ENCODE measurements around the gene CDH4. TPM values are rescaled to one million over a fixed set of nuclear protein-coding genes. Genes with fewer than 3 reads are reported as not detected.

The CDH4 gene
- total and polyA plus RNA-seq, 2 of the 13 experiments (the other 11 are each of a cell fraction or from before 2014, with no cell fraction given) = not detected

- intact Hi-C loops (cut with micrococcal nuclease; ENCODE audit: unreplicated experiment) = no loop called here
- peaks cover 15% of the 10 kb centered on the region for H3K4me1 ChIP-seq (ENCODE audit: insufficient read depth, low read length)
- H3K79me2 ChIP-seq (ENCODE audit: insufficient read depth, low read length) = no peaks in the 10 kb centered on the region
- ChIA-PET CTCF (ENCODE audit: low intra/inter-chr PET ratio, low total read pairs) (no interaction called here), POLR2A (no interaction called here)
- in situ Hi-C loops (cut with HindIII; ENCODE audit: extremely low pct_ligation_motif_present, low pct_unique_long_range_greater_than_20kb) = no loop called here
- ATAC-seq = no peak
- H3K36me3 ChIP-seq (replicated peaks in 1 of 2; ENCODE audit: control insufficient read depth in 1 of 2, insufficient read depth in 2 of 2, low read length in 2 of 2) = peaks cover 23 to 33% of the 10 kb centered on the region in 2 experiments; a peak in 4 of 5 replicates
- H2AFZ ChIP-seq (ENCODE audit: low read length) = no peak overlapping the region
- H3K9ac ChIP-seq (ENCODE audit: insufficient read depth, low read depth, low read length) = no peak overlapping the region
- BruUV-seq (replicated peaks) = no TSS peak
- no peak overlapping the region for H3K4me3 ChIP-seq (replicated peaks in 1 of 3; ENCODE audit: insufficient read depth in 1 of 3, low read depth in 2 of 3, low read length in 3 of 3)
- no peak for FAIRE-seq
- 94% methylated on average over 14 of the region's 14 CpGs for WGBS (ENCODE audit: low lambda C conversion rate)
- H4K20me1 ChIP-seq (ENCODE audit: insufficient read depth, low read length) = no peaks in the 10 kb centered on the region
- no peak overlapping the region for H3K4me2 ChIP-seq (ENCODE audit: low read depth, low read length)
- no peak overlapping the region for H3K27ac ChIP-seq (ENCODE audit: extremely low read length, insufficient read depth, low read length)
- no peaks in the 10 kb centered on the region; a peak in 1 of 5 replicates for H3K27me3 ChIP-seq (ENCODE audit: control insufficient read depth in 1 of 2, insufficient read depth in 2 of 2, low read length in 2 of 2)
- no peaks in the 10 kb centered on the region for H3K9me3 ChIP-seq (ENCODE audit: low read length)
- no peak for DNase-seq (ENCODE audit: low spot score)
- no peak for TF ChIP-seq GATAD2A (CRISPR knock-in tag; IDR thresholded peaks at IDR 0.05)
- TF ChIP-seq ZNF510 (CRISPR knock-in tag; IDR thresholded peaks at IDR 0.05; ENCODE audit: low read depth) = no peak
- no peak for TF ChIP-seq JARID2 (CRISPR knock-in tag; IDR thresholded peaks at IDR 0.05; ENCODE audit: insufficient replicate concordance)
- no peak for TF ChIP-seq HNRNPUL1 (IDR thresholded peaks at IDR 0.05; ENCODE audit: low read depth, low read length)
- TF ChIP-seq ZNF138 (CRISPR knock-in tag; IDR thresholded peaks at IDR 0.05; ENCODE audit: low read depth) = no peak
- TF ChIP-seq, protein P1, sequence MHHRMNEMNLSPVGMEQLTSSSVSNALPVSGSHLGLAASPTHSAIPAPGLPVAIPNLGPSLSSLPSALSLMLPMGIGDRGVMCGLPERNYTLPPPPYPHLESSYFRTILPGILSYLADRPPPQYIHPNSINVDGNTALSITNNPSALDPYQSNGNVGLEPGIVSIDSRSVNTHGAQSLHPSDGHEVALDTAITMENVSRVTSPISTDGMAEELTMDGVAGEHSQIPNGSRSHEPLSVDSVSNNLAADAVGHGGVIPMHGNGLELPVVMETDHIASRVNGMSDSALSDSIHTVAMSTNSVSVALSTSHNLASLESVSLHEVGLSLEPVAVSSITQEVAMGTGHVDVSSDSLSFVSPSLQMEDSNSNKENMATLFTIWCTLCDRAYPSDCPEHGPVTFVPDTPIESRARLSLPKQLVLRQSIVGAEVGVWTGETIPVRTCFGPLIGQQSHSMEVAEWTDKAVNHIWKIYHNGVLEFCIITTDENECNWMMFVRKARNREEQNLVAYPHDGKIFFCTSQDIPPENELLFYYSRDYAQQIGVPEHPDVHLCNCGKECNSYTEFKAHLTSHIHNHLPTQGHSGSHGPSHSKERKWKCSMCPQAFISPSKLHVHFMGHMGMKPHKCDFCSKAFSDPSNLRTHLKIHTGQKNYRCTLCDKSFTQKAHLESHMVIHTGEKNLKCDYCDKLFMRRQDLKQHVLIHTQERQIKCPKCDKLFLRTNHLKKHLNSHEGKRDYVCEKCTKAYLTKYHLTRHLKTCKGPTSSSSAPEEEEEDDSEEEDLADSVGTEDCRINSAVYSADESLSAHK (CRISPR knock-in tag; IDR thresholded peaks at IDR 0.05; ENCODE audit: borderline replicate concordance) = no peak
- TF ChIP-seq, protein P2, sequence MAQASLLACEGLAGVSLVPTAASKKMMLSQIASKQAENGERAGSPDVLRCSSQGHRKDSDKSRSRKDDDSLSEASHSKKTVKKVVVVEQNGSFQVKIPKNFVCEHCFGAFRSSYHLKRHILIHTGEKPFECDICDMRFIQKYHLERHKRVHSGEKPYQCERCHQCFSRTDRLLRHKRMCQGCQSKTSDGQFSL (CRISPR knock-in tag; IDR thresholded peaks at IDR 0.05) = no peak
- no peak for TF ChIP-seq ZBTB38 (CRISPR knock-in tag; IDR thresholded peaks at IDR 0.05)
- no peak for TF ChIP-seq ZBTB34 (CRISPR knock-in tag; IDR thresholded peaks at IDR 0.05)
- no peak for TF ChIP-seq RFX3 (CRISPR knock-in tag; IDR thresholded peaks at IDR 0.05)
- no peak for TF ChIP-seq ATM (IDR thresholded peaks at IDR 0.05; ENCODE audit: borderline replicate concordance)
- no peak for TF ChIP-seq ZNF205 (CRISPR knock-in tag; IDR thresholded peaks at IDR 0.05)
- TF ChIP-seq, protein P3, sequence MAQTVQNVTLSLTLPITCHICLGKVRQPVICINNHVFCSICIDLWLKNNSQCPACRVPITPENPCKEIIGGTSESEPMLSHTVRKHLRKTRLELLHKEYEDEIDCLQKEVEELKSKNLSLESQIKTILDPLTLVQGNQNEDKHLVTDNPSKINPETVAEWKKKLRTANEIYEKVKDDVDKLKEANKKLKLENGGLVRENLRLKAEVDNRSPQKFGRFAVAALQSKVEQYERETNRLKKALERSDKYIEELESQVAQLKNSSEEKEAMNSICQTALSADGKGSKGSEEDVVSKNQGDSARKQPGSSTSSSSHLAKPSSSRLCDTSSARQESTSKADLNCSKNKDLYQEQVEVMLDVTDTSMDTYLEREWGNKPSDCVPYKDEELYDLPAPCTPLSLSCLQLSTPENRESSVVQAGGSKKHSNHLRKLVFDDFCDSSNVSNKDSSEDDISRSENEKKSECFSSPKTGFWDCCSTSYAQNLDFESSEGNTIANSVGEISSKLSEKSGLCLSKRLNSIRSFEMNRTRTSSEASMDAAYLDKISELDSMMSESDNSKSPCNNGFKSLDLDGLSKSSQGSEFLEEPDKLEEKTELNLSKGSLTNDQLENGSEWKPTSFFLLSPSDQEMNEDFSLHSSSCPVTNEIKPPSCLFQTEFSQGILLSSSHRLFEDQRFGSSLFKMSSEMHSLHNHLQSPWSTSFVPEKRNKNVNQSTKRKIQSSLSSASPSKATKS (CRISPR knock-in tag; IDR thresholded peaks at IDR 0.05) = no peak
- TF ChIP-seq ZNF570 (CRISPR knock-in tag; IDR thresholded peaks at IDR 0.05; ENCODE audit: borderline replicate concordance) = no peak
- no peak for TF ChIP-seq MLLT10 (CRISPR knock-in tag; IDR thresholded peaks at IDR 0.05)
- no peak for TF ChIP-seq ZNF101 (CRISPR knock-in tag; IDR thresholded peaks at IDR 0.05; ENCODE audit: borderline replicate concordance, low read depth)
- TF ChIP-seq, protein P4, sequence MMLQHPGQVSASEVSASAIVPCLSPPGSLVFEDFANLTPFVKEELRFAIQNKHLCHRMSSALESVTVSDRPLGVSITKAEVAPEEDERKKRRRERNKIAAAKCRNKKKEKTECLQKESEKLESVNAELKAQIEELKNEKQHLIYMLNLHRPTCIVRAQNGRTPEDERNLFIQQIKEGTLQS (CRISPR knock-in tag; IDR thresholded peaks at IDR 0.05) = no peak
- TF ChIP-seq ETV6 (CRISPR knock-in tag; conservative IDR thresholded peaks at IDR 0.05) = no peak
- no peak for TF ChIP-seq MED8 (CRISPR knock-in tag; IDR thresholded peaks at IDR 0.05; ENCODE audit: insufficient replicate concordance)
These were observed 718.3 kb downstream of the CDH4 start for GRCh38 chr20:61970357-61970756.

All from HepG2 (cell line).